Liver (tissue), 9 donors: Measurements from ENCODE around the gene TCF7L2. TPM values are rescaled to one million over a fixed set of nuclear protein-coding genes. Genes with fewer than 3 reads are reported as not detected.

Experiments
- DNase-seq: peaks from one replicate; pipeline ENCODE4 v3.0.0-alpha.2; 2017; ENCODE audit warnings: low spot score
- H3K27ac ChIP-seq, 2 donors: one replicate each; pipeline ENCODE4 v1.7.0; 2013; ENCODE audit warnings: inconsistent platforms in 2 of 2, low read length in 2 of 2, control low read depth in 1 of 2, low read depth in 1 of 2, mild to moderate bottlenecking in 1 of 2
- H3K27me3 ChIP-seq, 4 donors: one replicate each; pipeline versions ENCODE4 v1.6.1 to v1.7.0; 2013; ENCODE audit warnings: low read length in 3 of 4, inconsistent platforms in 1 of 4, mild to moderate bottlenecking in 1 of 4, moderate library complexity in 1 of 4; ENCODE audit not compliant: control insufficient read depth in 4 of 4, insufficient read depth in 4 of 4
- H3K36me3 ChIP-seq, 4 donors: one replicate each; pipeline versions ENCODE4 v1.6.1 to v1.7.0; 2013; ENCODE audit warnings: low read length in 3 of 4, mild to moderate bottlenecking in 3 of 4, low read depth in 1 of 4, moderate library complexity in 1 of 4; ENCODE audit not compliant: control insufficient read depth in 4 of 4, insufficient read depth in 3 of 4
- H3K4me1 ChIP-seq, 4 donors: one replicate each; pipeline versions ENCODE4 v1.6.1 to v1.7.0; 2013; ENCODE audit warnings: low read length in 3 of 4, mild to moderate bottlenecking in 3 of 4, moderate library complexity in 1 of 4; ENCODE audit not compliant: control insufficient read depth in 4 of 4, insufficient read depth in 4 of 4
- H3K4me3 ChIP-seq, 3 donors: one replicate each; pipeline versions ENCODE4 v1.6.1 to v1.7.0; 2013; ENCODE audit warnings: low read length in 3 of 3, control low read depth in 1 of 3, low read depth in 1 of 3, mild to moderate bottlenecking in 1 of 3
- H3K9ac ChIP-seq, 2 donors: one replicate each; pipeline ENCODE4 v1.7.0; 2013; ENCODE audit warnings: low read length in 2 of 2, mild to moderate bottlenecking in 2 of 2, moderate library complexity in 2 of 2, control low read depth in 1 of 2, low read depth in 1 of 2
- H3K9me3 ChIP-seq, 4 donors: one replicate each; pipeline versions ENCODE4 v1.6.1 to v1.7.0; 2013; ENCODE audit warnings: low read length in 3 of 4; ENCODE audit not compliant: control insufficient read depth in 4 of 4
- FOXA1 ChIP-seq: IDR thresholded peaks from 2 replicates; pipeline ENCODE4 v1.6.1; 2016; ENCODE audit warnings: antibody characterized with exemption
- GABPA ChIP-seq, 2 donors: IDR thresholded peaks in 1 of 2; conservative IDR thresholded peaks in 1 of 2; 2 replicates each; pipeline ENCODE4 v1.6.1; 2016; ENCODE audit warnings: antibody characterized with exemption in 2 of 2, mild to moderate bottlenecking in 1 of 2, moderate library complexity in 1 of 2
- NR2F2 ChIP-seq: IDR thresholded peaks from 2 replicates; pipeline ENCODE4 v1.6.1; 2016; ENCODE audit warnings: antibody characterized with exemption
- RAD21 ChIP-seq, 2 donors: IDR thresholded peaks; 2 replicates each; pipeline ENCODE4 v1.6.1; 2016; ENCODE audit warnings: antibody characterized with exemption in 2 of 2, mild to moderate bottlenecking in 2 of 2
- RXRA ChIP-seq, 2 donors: IDR thresholded peaks; 2 replicates each; pipeline ENCODE4 v1.6.1; 2017 to 2018; ENCODE audit warnings: antibody characterized with exemption in 2 of 2, mild to moderate bottlenecking in 1 of 2
- TAF1 ChIP-seq: conservative IDR thresholded peaks from 2 replicates; pipeline ENCODE4 v1.6.1; 2016; ENCODE audit warnings: antibody characterized with exemption, mild to moderate bottlenecking
- YY1 ChIP-seq: IDR thresholded peaks from 2 replicates; pipeline ENCODE4 v1.6.1; 2016; ENCODE audit warnings: antibody characterized with exemption, mild to moderate bottlenecking
- WGBS: extraction: QIAGEN DNeasy Blood & Tissue Kit; methylation state at CpG from one replicate; pipeline ENCODE4 v1.1.7; 2013; 5-methylcytosine and 5-hydroxymethylcytosine counted together
- polyA plus RNA-seq, 2 donors: library from polyadenylated mRNA; stranded (reverse) in 1 of 2; unstranded in 1 of 2; fragments of 200-250 nt in 1 of 2; fragments of >200 nt in 1 of 2; fragmentation: Nextera tagmentation in 1 of 2; extraction: Ambion mirVana in 1 of 2; gene quantifications; one replicate each; pipeline versions ENCODE4 v1.2.1 to v1.2.3, GENCODE V29; 2013 to 2015
- total RNA-seq, 2 donors: library from RNA; depleted of rRNA; stranded (reverse); fragments of >200 nt; gene quantifications; one replicate each; pipeline ENCODE4 v1.2.3, GENCODE V29; 2014
- TF ChIP-seq, protein P1 (sequence below): IDR thresholded peaks from 2 replicates; pipeline ENCODE4 v1.6.1; 2016; ENCODE audit warnings: antibody characterized with exemption, mild to moderate bottlenecking
- TF ChIP-seq, protein P2 (sequence below): IDR thresholded peaks from 2 replicates; pipeline ENCODE4 v1.6.1; 2016; ENCODE audit warnings: antibody characterized with exemption
- TF ChIP-seq, protein P3 (sequence below): IDR thresholded peaks from 2 replicates; pipeline ENCODE4 v1.6.1; 2016; ENCODE audit warnings: antibody characterized with exemption
- donor health status: healthy.
- donor health status: healthy.
- donor health status: healthy.
- donor health status: healthy.
- donor health status: healthy.

TCF7L2 gene
- total and polyA plus RNA-seq, 4 donors: 4.9 to 18.0 (median 8.3) TPM

DNA sequence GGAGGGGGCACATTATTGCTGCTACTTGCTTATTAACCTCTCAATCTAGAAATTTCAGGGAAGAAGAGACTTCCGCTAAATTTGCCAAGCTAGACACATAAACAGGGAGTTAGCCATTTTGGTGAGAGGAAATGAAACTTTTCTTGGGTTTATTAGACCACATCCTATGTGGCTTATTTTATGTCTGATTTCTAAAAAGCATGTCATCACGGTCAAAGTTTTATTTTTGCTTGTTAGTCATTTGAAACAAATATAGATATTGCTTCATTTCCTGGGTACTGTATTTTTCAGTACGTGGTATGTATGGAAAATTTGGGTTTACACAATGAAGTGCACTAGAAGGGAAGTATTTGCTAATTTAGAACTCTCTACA is 144.1 kb downstream of the TCF7L2 start:
- 73% methylated on average over 3 of the region's 3 CpGs for WGBS
- Histone ChIP-seq H3K9me3 (no peaks in the 10 kb centered on the region), H3K36me3 (peaks cover 0 to 13% (median 5%) of the 10 kb centered on the region in 4 donors), H3K4me3 (no peak overlapping the region), H3K27ac (peak overlapping the region; percentile 14 to 31), H3K9ac (no peak overlapping the region), H3K4me1 (peaks cover 0 to 7% (median 2%) of the 10 kb centered on the region in 4 donors), H3K27me3 (no peaks in the 10 kb centered on the region)
- DNase-seq: no peak
- TF ChIP-seq, protein P1, sequence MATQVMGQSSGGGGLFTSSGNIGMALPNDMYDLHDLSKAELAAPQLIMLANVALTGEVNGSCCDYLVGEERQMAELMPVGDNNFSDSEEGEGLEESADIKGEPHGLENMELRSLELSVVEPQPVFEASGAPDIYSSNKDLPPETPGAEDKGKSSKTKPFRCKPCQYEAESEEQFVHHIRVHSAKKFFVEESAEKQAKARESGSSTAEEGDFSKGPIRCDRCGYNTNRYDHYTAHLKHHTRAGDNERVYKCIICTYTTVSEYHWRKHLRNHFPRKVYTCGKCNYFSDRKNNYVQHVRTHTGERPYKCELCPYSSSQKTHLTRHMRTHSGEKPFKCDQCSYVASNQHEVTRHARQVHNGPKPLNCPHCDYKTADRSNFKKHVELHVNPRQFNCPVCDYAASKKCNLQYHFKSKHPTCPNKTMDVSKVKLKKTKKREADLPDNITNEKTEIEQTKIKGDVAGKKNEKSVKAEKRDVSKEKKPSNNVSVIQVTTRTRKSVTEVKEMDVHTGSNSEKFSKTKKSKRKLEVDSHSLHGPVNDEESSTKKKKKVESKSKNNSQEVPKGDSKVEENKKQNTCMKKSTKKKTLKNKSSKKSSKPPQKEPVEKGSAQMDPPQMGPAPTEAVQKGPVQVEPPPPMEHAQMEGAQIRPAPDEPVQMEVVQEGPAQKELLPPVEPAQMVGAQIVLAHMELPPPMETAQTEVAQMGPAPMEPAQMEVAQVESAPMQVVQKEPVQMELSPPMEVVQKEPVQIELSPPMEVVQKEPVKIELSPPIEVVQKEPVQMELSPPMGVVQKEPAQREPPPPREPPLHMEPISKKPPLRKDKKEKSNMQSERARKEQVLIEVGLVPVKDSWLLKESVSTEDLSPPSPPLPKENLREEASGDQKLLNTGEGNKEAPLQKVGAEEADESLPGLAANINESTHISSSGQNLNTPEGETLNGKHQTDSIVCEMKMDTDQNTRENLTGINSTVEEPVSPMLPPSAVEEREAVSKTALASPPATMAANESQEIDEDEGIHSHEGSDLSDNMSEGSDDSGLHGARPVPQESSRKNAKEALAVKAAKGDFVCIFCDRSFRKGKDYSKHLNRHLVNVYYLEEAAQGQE: no peak
- peak; percentile 23 for TF ChIP-seq YY1

DNA sequence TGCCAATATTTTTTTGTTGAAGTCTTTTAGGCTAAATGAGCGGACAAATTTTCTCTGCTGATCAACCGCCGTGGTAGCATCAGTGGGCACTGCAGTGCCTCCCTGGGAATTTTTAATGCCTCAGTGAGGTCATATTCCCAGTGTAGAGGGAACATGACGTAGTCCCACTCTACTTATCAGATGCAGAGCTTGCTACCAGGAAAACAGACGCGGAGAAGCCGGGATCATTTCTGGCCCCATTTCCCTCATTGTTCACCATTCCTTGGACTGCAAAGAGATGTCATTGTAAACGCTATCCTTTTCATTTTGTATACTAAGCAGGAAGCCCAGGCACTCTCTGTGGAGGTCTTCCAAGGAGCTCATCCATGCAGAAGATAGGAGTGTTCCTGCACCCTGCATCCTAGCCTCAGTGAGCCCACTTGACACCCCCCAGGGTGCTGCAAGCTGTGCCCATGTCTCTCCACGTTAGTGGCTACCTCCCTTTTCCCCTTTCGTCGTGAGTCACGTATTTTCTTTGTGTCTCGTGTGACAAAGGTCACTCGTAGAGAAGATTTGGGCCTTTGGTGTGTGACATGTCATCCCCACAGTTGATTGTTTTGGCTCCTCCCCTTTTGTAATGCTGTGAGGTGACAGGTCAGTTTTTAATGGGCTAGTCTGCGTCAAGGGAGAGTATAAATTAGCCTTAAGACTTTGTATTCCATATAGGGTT is 145.5 kb downstream of the TCF7L2 start:
- Histone ChIP-seq H3K27ac (no peak overlapping the region), H3K9ac (no peak overlapping the region), H3K27me3 (no peaks in the 10 kb centered on the region), H3K36me3 (peaks cover 0 to 13% (median 5%) of the 10 kb centered on the region in 4 donors), H3K4me1 (peaks cover 5 to 14% (median 8%) of the 10 kb centered on the region in 4 donors), H3K4me3 (no peak overlapping the region), H3K9me3 (no peaks in the 10 kb centered on the region)
- no peak for DNase-seq
- WGBS: 92% methylated on average over 15 of the region's 15 CpGs
- TF ChIP-seq YY1 (no peak), NR2F2 (no peak), RXRA (IDR thresholded peaks at IDR 0.05) (no peak), GABPA (IDR thresholded peaks at IDR 0.05 in 1 of 2, conservative IDR thresholded peaks at IDR 0.05 in 1 of 2) (no peak), FOXA1 (no peak), RAD21 (IDR thresholded peaks at IDR 0.05) (no peak), TAF1 (no peak)
- TF ChIP-seq, protein P2, sequence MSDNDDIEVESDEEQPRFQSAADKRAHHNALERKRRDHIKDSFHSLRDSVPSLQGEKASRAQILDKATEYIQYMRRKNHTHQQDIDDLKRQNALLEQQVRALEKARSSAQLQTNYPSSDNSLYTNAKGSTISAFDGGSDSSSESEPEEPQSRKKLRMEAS: no peak
- TF ChIP-seq, protein P3, sequence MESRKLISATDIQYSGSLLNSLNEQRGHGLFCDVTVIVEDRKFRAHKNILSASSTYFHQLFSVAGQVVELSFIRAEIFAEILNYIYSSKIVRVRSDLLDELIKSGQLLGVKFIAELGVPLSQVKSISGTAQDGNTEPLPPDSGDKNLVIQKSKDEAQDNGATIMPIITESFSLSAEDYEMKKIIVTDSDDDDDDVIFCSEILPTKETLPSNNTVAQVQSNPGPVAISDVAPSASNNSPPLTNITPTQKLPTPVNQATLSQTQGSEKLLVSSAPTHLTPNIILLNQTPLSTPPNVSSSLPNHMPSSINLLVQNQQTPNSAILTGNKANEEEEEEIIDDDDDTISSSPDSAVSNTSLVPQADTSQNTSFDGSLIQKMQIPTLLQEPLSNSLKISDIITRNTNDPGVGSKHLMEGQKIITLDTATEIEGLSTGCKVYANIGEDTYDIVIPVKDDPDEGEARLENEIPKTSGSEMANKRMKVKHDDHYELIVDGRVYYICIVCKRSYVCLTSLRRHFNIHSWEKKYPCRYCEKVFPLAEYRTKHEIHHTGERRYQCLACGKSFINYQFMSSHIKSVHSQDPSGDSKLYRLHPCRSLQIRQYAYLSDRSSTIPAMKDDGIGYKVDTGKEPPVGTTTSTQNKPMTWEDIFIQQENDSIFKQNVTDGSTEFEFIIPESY: no peak
- TF ChIP-seq, protein P1: no peak
